Neural progenitor cell (in vitro differentiated cells): Measurements from ENCODE around the gene FCER2.

Experiments
- EZH2phosphoT487 ChIP-seq: fragments of 200-600 bp; sonication (generic); IDR thresholded peaks from 2 replicates; pipeline ENCODE4 v1.6.1; 2017; ENCODE audit warnings: antibody characterized with exemption
- TF ChIP-seq, protein P1 (sequence below): fragments of 200-600 bp; sonication (generic); IDR thresholded peaks from 2 replicates; pipeline ENCODE4 v1.5.1; 2017; ENCODE audit warnings: antibody characterized with exemption, mild to moderate bottlenecking

DNA sequence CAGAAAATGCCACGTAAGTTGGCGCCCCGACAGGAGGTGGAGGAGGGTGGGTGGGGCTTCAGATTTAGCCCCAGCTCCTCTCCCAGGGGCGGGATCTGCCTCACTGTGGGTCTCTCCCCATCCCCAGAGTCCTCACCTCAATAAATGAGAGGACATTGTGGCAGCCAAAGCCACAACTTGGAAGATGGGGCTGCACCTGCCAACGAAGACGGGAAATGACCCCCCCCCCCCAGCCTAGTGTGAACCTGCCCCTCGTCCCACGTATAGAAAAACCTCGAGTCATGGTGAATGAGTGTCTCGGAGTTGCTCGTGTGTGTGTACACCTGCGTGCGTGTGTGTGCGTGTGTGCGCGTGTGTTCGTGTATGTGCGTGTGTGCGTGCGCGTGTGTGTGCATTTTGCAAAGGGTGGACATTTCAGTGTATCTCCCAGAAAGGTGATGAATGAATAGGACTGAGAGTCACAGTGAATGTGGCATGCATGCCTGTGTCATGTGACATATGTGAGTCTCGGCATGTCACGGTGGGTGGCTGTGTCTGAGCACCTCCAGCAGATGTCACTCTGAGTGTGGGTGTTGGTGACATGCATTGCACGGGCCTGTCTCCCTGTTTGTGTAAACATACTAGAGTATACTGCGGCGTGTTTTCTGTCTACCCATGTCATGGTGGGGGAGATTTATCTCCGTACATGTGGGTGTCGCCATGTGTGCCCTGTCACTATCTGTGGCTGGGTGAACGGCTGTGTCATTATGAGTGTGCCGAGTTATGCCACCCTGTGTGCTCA, 22.8 kb downstream of the FCER2 start:
- TF ChIP-seq, protein P1, sequence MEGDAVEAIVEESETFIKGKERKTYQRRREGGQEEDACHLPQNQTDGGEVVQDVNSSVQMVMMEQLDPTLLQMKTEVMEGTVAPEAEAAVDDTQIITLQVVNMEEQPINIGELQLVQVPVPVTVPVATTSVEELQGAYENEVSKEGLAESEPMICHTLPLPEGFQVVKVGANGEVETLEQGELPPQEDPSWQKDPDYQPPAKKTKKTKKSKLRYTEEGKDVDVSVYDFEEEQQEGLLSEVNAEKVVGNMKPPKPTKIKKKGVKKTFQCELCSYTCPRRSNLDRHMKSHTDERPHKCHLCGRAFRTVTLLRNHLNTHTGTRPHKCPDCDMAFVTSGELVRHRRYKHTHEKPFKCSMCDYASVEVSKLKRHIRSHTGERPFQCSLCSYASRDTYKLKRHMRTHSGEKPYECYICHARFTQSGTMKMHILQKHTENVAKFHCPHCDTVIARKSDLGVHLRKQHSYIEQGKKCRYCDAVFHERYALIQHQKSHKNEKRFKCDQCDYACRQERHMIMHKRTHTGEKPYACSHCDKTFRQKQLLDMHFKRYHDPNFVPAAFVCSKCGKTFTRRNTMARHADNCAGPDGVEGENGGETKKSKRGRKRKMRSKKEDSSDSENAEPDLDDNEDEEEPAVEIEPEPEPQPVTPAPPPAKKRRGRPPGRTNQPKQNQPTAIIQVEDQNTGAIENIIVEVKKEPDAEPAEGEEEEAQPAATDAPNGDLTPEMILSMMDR = no peak
- no peak for TF ChIP-seq EZH2phosphoT487
